OCI-LY1 (cell line): ENCODE data around the gene ADARB2.

Source experiments
- H2AFZ ChIP-seq: fragments of 200-600 bp; sonication (generic), shearing (Covaris generic); 2 replicates; pipeline ENCODE4 v1.6.0; 2014; ENCODE audit warnings: antibody characterized with exemption, mild to moderate bottlenecking, low read length
- H3F3A ChIP-seq: fragments of 200-600 bp; sonication (generic), shearing (Covaris generic); 2 replicates; pipeline ENCODE4 v1.6.0; 2014; ENCODE audit warnings: mild to moderate bottlenecking, antibody characterized with exemption, low read length, moderate library complexity; ENCODE audit not compliant: insufficient read depth
- H3K27ac ChIP-seq: fragments of 200-600 bp; sonication (generic); 2 replicates; pipeline ENCODE4 v1.5.1; 2014; ENCODE audit warnings: low read length, mixed run types, mild to moderate bottlenecking, low read depth; ENCODE audit not compliant: poor library complexity, severe bottlenecking
- H3K27me3 ChIP-seq: fragments of 200-600 bp; sonication (generic); 2 replicates; pipeline ENCODE4 v1.6.0; 2014; ENCODE audit warnings: antibody characterized with exemption, mild to moderate bottlenecking, low read length, moderate library complexity; ENCODE audit not compliant: insufficient read depth
- H3K36me3 ChIP-seq: fragments of 200-600 bp; sonication (generic); 2 replicates; pipeline ENCODE4 v1.6.1; 2014; ENCODE audit warnings: mild to moderate bottlenecking, antibody characterized with exemption, low read length, moderate library complexity, mixed read lengths; ENCODE audit not compliant: insufficient read depth
- H3K4me1 ChIP-seq: fragments of 200-600 bp; sonication (generic); 2 replicates; pipeline ENCODE4 v1.5.1; 2014; ENCODE audit warnings: mild to moderate bottlenecking, low read length, moderate library complexity; ENCODE audit not compliant: insufficient read depth, severe bottlenecking
- H3K4me2 ChIP-seq: fragments of 200-600 bp; sonication (generic), shearing (Covaris generic); 2 replicates; pipeline ENCODE4 v1.6.1; 2014; ENCODE audit warnings: low read length
- H3K4me3 ChIP-seq: fragments of 200-600 bp; sonication (generic); 2 replicates; pipeline ENCODE4 v1.5.1; 2014; ENCODE audit warnings: low read length, low read depth, mild to moderate bottlenecking, mixed read lengths; ENCODE audit not compliant: poor library complexity, severe bottlenecking
- H3K79me2 ChIP-seq: fragments of 200-600 bp; shearing (Covaris generic); 2 replicates; pipeline ENCODE4 v1.6.1; 2016; ENCODE audit warnings: mixed run types, low read length, mixed read lengths; ENCODE audit not compliant: insufficient read depth
- H3K9ac ChIP-seq: fragments of 200-600 bp; sonication (generic), shearing (Covaris generic); 2 replicates; pipeline ENCODE4 v1.6.1; 2014; ENCODE audit warnings: mild to moderate bottlenecking, low read length, mixed read lengths
- H3K9me2 ChIP-seq: fragments of 200-600 bp; sonication (generic), shearing (Covaris generic); 2 replicates; pipeline ENCODE4 v1.6.1; 2014; ENCODE audit warnings: low read depth, mild to moderate bottlenecking, low read length, mixed read lengths
- H3K9me3 ChIP-seq: fragments of 200-600 bp; shearing (Covaris generic); 2 replicates; pipeline ENCODE4 v1.6.1; 2014; ENCODE audit warnings: low read length, mixed read lengths
- H4K20me1 ChIP-seq: fragments of 200-600 bp; sonication (generic), shearing (Covaris generic); 2 replicates; pipeline ENCODE4 v1.6.0; 2016; ENCODE audit warnings: mild to moderate bottlenecking, low read length; ENCODE audit not compliant: insufficient read depth
- CTCF ChIP-seq: fragments of 200-600 bp; sonication (generic), shearing (Covaris generic); IDR thresholded peaks from 2 replicates; pipeline ENCODE4 v1.5.1; 2017; ENCODE audit warnings: mild to moderate bottlenecking, antibody characterized with exemption, low read length, moderate library complexity, mixed read lengths
- EZH2 ChIP-seq: fragments of 200-600 bp; sonication (generic), shearing (Covaris generic); IDR thresholded peaks from 2 replicates; pipeline ENCODE4 v1.8.0; 2017; ENCODE audit warnings: borderline replicate concordance, mixed run types, mild to moderate bottlenecking, antibody characterized with exemption, low read length, moderate library complexity, mixed read lengths

Gene ADARB2

DNA sequence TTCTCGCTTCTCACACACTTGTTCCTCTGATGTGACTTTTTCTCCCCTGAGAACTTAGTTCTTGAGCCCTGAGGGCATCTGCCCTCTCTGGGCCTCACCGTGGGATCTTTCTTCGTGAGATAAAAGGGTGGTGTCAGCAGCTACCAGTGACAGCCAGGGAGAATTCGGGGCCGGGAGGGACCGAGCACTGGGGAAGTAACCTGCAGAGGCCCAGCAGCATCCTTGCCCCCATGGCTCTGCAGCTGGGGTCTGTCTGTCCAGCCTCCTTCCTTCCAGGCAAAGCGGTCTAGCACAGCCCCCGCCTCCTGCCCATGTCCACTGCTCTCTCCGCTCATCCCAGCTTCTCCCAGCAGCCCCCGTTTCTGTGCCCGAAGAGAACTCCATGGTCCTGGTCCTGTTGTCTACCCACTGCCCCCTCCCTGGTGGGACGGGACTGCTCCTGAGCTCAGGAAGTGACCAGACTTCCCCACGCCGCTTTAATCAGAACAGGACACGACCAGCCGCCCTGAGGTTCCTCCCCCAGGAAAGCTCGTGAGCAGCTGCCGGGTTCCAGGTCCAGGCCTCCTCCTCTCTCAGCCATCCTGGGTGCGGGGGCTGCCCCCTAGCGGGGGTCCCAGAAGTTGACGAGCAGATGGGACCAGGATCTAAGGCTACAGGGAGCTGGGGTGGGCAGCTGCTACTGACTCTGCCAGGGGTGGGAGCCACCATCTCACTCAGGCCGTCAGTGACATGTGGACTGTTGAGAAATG, 493.7 kb downstream of the ADARB2 start:
- Histone ChIP-seq H3K9me2 (no peaks in the 10 kb centered on the region), H3K27me3 (peaks cover 3% of the 10 kb centered on the region; the same call in 1 of the 2 replicates), H4K20me1 (no peaks in the 10 kb centered on the region), H3K36me3 (no peaks in the 10 kb centered on the region), H3K4me1 (no peaks in the 10 kb centered on the region), H3K9ac (no peak overlapping the region), H3F3A (no peaks in the 10 kb centered on the region), H3K4me2 (no peak overlapping the region), H3K79me2 (no peaks in the 10 kb centered on the region), H3K9me3 (no peaks in the 10 kb centered on the region), H3K27ac (no peak overlapping the region), H3K4me3 (no peak overlapping the region), H2AFZ (no peak overlapping the region)
- TF ChIP-seq CTCF = no peak

DNA sequence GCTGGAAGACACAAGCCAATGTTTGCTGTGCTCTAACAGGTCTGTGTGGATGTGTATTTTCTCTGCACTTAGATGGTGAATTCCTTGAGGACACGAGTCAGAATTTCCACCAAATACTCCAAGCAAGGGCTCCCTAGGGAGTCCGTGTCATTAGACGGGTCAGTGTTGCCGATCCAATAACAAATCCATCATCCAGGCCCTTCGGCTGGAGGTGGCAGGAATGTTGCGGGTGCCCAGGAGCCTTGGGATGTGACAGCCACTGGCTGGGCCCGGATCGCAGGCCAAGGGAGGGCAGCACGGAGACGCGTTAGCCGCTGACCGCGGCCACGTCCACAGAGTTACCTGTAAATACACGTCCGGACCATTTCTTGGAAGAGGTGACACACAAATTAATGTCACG, 494.4 kb downstream of the ADARB2 start:
- H3K4me1 ChIP-seq = no peaks in the 10 kb centered on the region
- no peak overlapping the region for H3K27ac ChIP-seq
- no peak for TF ChIP-seq CTCF
- TF ChIP-seq EZH2 = no peak
- no peak overlapping the region for H3K4me2 ChIP-seq
- H3K9me2 ChIP-seq = no peaks in the 10 kb centered on the region
- no peaks in the 10 kb centered on the region for H4K20me1 ChIP-seq
- H3F3A ChIP-seq = no peaks in the 10 kb centered on the region
- no peaks in the 10 kb centered on the region for H3K36me3 ChIP-seq
- H3K79me2 ChIP-seq = no peaks in the 10 kb centered on the region
- H3K9ac ChIP-seq = no peak overlapping the region
- H3K27me3 ChIP-seq = peaks cover 3% of the 10 kb centered on the region; the same call in 1 of the 2 replicates
- H3K9me3 ChIP-seq = no peaks in the 10 kb centered on the region
- H2AFZ ChIP-seq = no peak overlapping the region
- no peak overlapping the region for H3K4me3 ChIP-seq

GRCh38 chr10:1241973-1242935, 495.1 kb downstream of the ADARB2 start:
- TF ChIP-seq EZH2 (no peak), CTCF (no peak)
- Histone ChIP-seq H3K36me3 (no peaks in the 10 kb centered on the region), H3K4me3 (no peak overlapping the region), H3K9me3 (no peaks in the 10 kb centered on the region), H3K79me2 (no peaks in the 10 kb centered on the region), H3K4me1 (no peaks in the 10 kb centered on the region), H4K20me1 (no peaks in the 10 kb centered on the region), H3K27ac (no peak overlapping the region), H2AFZ (no peak overlapping the region), H3K9me2 (no peaks in the 10 kb centered on the region), H3K27me3 (0 out of 2 replicates have a peak, but pooled peaks cover 3% of the 10 kb centered on the region), H3F3A (no peaks in the 10 kb centered on the region), H3K4me2 (no peak overlapping the region), H3K9ac (no peak overlapping the region)
